ENCODE results near the gene RCBTB2.

The RCBTB2 gene

DNA sequence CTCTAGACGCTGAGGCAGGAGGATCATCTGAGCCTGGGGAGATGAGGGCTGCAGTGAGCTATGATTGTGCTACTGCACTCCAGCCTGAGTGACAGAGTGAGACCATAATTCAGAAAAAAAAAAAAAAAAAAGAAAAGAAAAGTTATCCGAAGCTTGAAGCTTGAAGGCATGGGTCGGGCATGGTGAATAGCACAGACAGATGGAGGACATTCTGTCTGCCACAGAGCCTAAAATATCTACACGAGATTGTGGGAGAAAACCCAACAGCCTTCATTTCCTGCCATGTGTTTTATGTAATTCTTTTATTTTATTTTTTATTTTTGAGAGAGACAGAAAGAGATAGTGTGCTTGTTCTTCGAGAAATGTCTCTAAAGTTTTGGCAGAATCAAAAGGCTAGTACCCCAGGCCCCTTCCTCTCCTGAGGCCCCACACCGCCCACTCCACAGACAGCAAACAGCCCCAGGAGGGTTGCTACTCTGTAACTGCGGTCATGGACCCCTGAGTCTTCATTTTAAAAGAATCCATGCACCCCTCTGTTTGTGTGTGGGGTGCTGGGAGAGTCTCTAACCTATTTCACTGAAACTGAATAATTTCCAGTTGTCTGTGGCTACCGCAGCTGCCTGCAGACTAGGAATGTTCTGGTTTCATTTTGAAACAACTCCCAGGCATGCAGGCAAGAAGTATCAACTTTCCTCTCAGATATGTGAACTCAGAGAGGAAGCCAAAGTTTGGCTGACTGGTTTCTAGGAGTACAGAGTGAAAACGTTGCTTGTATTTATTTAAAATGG, 38.4 kb upstream of the RCBTB2 start:
- Mint-ChIP-seq H3K27me3 (ENCODE audit: low read depth, poor library complexity) (peaks cover 5% of the 10 kb centered on the region), H3K9me3 (peaks cover 4% of the 10 kb centered on the region), H3K4me3 (no peak overlapping the region), H3K27ac (peak overlapping the region; percentile 42), H3K4me1 (peaks cover 32% of the 10 kb centered on the region), H3K36me3 (ENCODE audit: low read depth) (no peaks in the 10 kb centered on the region)
- DNase-seq = no peak
- TF ChIP-seq CTCF (IDR thresholded peaks at IDR 0.05) = no peak

- H3K4me1 Mint-ChIP-seq = peaks cover 32% of the 10 kb centered on the region
- peak overlapping the region; percentile 16 for H3K27ac Mint-ChIP-seq
- H3K27me3 Mint-ChIP-seq (ENCODE audit: low read depth, poor library complexity) = peaks cover 3% of the 10 kb centered on the region
- no peaks in the 10 kb centered on the region for H3K36me3 Mint-ChIP-seq (ENCODE audit: low read depth)
- H3K4me3 Mint-ChIP-seq = no peak overlapping the region
- peaks cover 4% of the 10 kb centered on the region for H3K9me3 Mint-ChIP-seq
- DNase-seq = no peak
- TF ChIP-seq CTCF (IDR thresholded peaks at IDR 0.05) = no peak
These were observed 37.4 kb upstream of the RCBTB2 start for GRCh38 chr13:48570216-48570828.

GRCh38 chr13:48569104-48569666, 36.3 kb upstream of the RCBTB2 start:
- peaks cover 32% of the 10 kb centered on the region for H3K4me1 Mint-ChIP-seq
- peak overlapping the region; percentile 85 for H3K27ac Mint-ChIP-seq
- H3K9me3 Mint-ChIP-seq = peaks cover 4% of the 10 kb centered on the region
- TF ChIP-seq CTCF (IDR thresholded peaks at IDR 0.05) = no peak
- no peaks in the 10 kb centered on the region for H3K36me3 Mint-ChIP-seq (ENCODE audit: low read depth)
- H3K4me3 Mint-ChIP-seq = no peak overlapping the region
- H3K27me3 Mint-ChIP-seq (ENCODE audit: low read depth, poor library complexity) = peaks cover 3% of the 10 kb centered on the region
- no peak for DNase-seq

DNA sequence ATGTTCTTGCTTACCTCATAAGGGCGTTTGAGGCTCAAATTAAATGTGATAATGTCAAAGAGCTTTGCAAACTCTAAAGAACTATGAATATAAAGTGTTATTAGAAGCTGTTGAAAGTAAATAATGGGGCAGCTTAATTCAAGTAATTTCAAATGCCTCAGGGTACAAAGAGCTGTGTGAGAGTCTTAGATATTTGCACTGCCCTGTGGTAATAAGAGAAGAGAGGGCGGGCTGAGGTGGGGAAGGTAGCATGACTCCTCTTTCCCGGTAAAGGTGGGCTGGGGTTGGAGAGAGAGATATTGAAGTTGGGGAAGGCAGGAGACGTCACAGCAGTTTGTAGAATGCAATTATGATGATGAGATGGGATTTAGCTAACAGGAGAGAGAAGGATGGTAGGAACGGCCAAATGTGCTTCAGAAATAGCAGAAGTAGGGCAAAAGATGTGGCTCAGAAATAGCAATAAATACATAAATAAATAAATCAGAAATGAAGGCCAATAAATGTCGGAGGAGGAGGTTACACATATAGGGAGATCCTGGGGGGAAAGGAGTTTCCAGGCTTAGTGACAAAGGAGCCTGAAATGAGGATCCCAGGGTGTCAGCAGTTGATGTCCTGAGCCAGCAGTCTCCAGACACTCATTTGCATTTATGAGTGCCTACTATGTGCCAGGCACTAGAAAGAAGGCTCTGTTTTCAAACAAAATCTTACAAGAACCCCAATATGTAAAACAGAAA, 35.7 kb upstream of the RCBTB2 start:
- TF ChIP-seq CTCF (IDR thresholded peaks at IDR 0.05) = no peak
- peaks cover 4% of the 10 kb centered on the region for H3K9me3 Mint-ChIP-seq
- H3K4me1 Mint-ChIP-seq = peaks cover 32% of the 10 kb centered on the region
- no peak overlapping the region for H3K27ac Mint-ChIP-seq
- no peak for DNase-seq
- H3K4me3 Mint-ChIP-seq = no peak overlapping the region
- no peaks in the 10 kb centered on the region for H3K36me3 Mint-ChIP-seq (ENCODE audit: low read depth)
- peaks cover 3% of the 10 kb centered on the region for H3K27me3 Mint-ChIP-seq (ENCODE audit: low read depth, poor library complexity)

GRCh38 chr13:48567515-48568369, 34.9 kb upstream of the RCBTB2 start:
- no peak for DNase-seq
- Mint-ChIP-seq H3K9me3 (peaks cover 4% of the 10 kb centered on the region), H3K36me3 (ENCODE audit: low read depth) (no peaks in the 10 kb centered on the region), H3K27me3 (ENCODE audit: low read depth, poor library complexity) (peaks cover 3% of the 10 kb centered on the region), H3K4me3 (no peak overlapping the region), H3K4me1 (peaks cover 32% of the 10 kb centered on the region), H3K27ac (no peak overlapping the region)
- no peak for TF ChIP-seq CTCF (IDR thresholded peaks at IDR 0.05)

Measured in nephron progenitor cell (in vitro differentiated cells).